Measurements from ENCODE around the gene MCAT.

GRCh38 chr22:43096420-43096819 is 46.8 kb downstream of the MCAT start:
- TF ChIP-seq, protein P1, sequence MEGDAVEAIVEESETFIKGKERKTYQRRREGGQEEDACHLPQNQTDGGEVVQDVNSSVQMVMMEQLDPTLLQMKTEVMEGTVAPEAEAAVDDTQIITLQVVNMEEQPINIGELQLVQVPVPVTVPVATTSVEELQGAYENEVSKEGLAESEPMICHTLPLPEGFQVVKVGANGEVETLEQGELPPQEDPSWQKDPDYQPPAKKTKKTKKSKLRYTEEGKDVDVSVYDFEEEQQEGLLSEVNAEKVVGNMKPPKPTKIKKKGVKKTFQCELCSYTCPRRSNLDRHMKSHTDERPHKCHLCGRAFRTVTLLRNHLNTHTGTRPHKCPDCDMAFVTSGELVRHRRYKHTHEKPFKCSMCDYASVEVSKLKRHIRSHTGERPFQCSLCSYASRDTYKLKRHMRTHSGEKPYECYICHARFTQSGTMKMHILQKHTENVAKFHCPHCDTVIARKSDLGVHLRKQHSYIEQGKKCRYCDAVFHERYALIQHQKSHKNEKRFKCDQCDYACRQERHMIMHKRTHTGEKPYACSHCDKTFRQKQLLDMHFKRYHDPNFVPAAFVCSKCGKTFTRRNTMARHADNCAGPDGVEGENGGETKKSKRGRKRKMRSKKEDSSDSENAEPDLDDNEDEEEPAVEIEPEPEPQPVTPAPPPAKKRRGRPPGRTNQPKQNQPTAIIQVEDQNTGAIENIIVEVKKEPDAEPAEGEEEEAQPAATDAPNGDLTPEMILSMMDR (IDR thresholded peaks at IDR 0.05): no peak
- TF ChIP-seq POLR2AphosphoS5 (IDR thresholded peaks at IDR 0.05) (no peak), POLR2A (IDR thresholded peaks at IDR 0.05) (no peak)

All from breast epithelium (tissue), 3 donors.